Neural crest cell (in vitro differentiated cells): ENCODE results near the gene CCNB1IP1. TPM values are rescaled to one million over a fixed set of nuclear protein-coding genes. Genes with fewer than 3 reads are reported as not detected.
A peak's percentile ranks its signal among the peaks of the same experiment; 100 is the strongest.
"Not testable (repeated sequence)": the region's sequence is repeated elsewhere in the genome, so short reads cannot be mapped to it uniquely, and the experiment has no call there.

Experiments used
- DNase-seq: peaks from one replicate; pipeline ENCODE4 v3.0.0; 2021; ENCODE audit warnings: low read depth, mixed read lengths, low spot score
- H3K27ac Mint-ChIP-seq: one replicate; pipeline ENCODE4 v1.8.0; 2021; ENCODE audit warnings: mild to moderate bottlenecking, mixed read lengths; ENCODE audit not compliant: unreplicated experiment
- H3K27me3 Mint-ChIP-seq: 2 replicates; pipeline ENCODE4 v1.8.0; 2021; ENCODE audit warnings: low read depth, mild to moderate bottlenecking, mixed read lengths
- H3K36me3 Mint-ChIP-seq: 2 replicates; pipeline ENCODE4 v1.8.0; 2021; ENCODE audit warnings: low read depth, mild to moderate bottlenecking, mixed read lengths
- H3K4me1 Mint-ChIP-seq: 2 replicates; pipeline ENCODE4 v1.8.0; 2021; ENCODE audit warnings: mixed read lengths
- H3K4me3 Mint-ChIP-seq: one replicate; pipeline ENCODE4 v1.8.0; 2021; ENCODE audit warnings: mild to moderate bottlenecking, mixed read lengths
- H3K9me3 Mint-ChIP-seq: 2 replicates; pipeline ENCODE4 v1.8.0; 2021; ENCODE audit warnings: mixed read lengths
- total RNA-seq: library from RNA; stranded (reverse); gene quantifications from 2 replicates; pipeline ENCODE4 v1.2.1, GENCODE V29; 2021
- TF ChIP-seq, protein P1 (sequence below): fragments of 200-600 bp; sonication (generic); conservative IDR thresholded peaks from 2 replicates; pipeline ENCODE4 v1.5.0; 2021; ENCODE audit warnings: antibody characterized with exemption, mild to moderate bottlenecking

Gene CCNB1IP1
- total RNA-seq, 1 donor from 2014 or later: 127 TPM

DNA sequence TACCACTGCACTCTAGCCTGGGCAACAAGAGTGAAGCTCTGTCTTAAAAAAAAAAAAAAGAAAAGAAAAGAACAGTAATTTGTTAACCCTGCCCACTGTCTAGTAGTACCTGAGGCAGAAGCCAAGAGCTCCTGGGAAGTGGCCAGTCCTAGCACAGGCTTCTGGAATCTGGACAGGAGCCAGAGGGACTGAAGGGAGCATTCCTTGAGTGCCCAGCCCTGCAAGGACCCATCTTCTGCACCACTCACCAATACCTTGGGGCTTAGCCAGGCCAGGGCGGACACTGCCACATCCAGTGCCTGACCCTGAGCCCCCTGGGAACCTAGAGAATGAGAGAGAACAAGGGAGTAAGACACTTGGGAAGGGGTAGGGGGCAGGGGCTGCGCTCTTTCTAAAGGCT lies 44.1 kb upstream of the CCNB1IP1 start:
- TF ChIP-seq, protein P1, sequence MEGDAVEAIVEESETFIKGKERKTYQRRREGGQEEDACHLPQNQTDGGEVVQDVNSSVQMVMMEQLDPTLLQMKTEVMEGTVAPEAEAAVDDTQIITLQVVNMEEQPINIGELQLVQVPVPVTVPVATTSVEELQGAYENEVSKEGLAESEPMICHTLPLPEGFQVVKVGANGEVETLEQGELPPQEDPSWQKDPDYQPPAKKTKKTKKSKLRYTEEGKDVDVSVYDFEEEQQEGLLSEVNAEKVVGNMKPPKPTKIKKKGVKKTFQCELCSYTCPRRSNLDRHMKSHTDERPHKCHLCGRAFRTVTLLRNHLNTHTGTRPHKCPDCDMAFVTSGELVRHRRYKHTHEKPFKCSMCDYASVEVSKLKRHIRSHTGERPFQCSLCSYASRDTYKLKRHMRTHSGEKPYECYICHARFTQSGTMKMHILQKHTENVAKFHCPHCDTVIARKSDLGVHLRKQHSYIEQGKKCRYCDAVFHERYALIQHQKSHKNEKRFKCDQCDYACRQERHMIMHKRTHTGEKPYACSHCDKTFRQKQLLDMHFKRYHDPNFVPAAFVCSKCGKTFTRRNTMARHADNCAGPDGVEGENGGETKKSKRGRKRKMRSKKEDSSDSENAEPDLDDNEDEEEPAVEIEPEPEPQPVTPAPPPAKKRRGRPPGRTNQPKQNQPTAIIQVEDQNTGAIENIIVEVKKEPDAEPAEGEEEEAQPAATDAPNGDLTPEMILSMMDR: no peak
- Mint-ChIP-seq H3K4me3 (no peak overlapping the region), H3K27me3 (no peaks in the 10 kb centered on the region), H3K9me3 (no peaks in the 10 kb centered on the region), H3K27ac (no peak overlapping the region), H3K4me1 (no peaks in the 10 kb centered on the region), H3K36me3 (peaks cover 6% of the 10 kb centered on the region)
- DNase-seq: no peak

DNA sequence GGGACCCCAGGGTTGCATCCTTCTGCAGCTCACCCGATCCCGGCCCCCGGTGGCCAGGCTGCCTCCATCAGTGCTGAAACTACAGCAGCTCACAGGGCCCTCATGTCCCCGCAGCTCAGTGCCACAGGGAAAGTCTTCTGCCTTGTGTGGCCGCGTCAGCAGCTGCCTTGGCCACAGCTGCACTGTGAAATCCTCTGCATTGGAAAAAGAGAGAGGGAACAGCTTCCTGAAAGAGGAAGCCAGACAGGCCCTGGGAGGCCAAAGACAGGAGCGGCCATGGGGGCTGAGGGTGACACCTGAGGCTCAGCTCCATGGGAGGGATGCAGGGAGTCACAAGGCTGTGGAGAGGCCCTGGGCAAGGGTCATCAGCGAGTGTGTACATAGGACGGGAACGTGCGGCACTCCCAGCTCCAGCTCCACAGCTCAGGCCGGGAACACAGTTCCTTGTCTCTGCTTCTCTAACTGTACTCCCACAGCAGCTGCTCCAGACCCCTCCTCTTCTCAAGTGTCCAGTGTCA lies 43.1 kb upstream of the CCNB1IP1 start:
- TF ChIP-seq, protein P1: no peak
- Mint-ChIP-seq H3K27ac (peak overlapping the region; percentile 24), H3K4me1 (no peaks in the 10 kb centered on the region), H3K9me3 (no peaks in the 10 kb centered on the region), H3K27me3 (no peaks in the 10 kb centered on the region), H3K36me3 (peaks cover 11% of the 10 kb centered on the region), H3K4me3 (no peak overlapping the region)
- DNase-seq: no peak

DNA sequence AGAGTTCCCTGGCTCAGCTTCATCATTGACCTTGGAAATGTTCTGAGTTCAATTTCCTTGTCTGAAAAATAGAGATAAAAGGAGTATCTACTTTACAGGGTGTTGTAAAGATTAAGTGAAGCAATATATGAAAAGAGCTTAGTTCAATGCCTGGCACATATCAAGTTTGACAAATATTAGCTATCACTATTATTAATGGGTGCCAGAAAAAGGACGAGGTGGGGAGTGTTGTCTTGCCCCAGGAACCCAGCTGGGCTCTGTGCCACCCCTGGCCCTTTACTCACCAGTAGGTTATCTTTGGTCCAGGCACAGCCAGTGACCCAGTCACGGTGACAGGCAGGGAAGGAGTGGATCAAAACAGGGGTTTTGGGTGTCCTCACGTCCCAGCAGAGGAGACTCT lies 42.4 kb upstream of the CCNB1IP1 start:
- no peak overlapping the region for H3K4me3 Mint-ChIP-seq
- no peak overlapping the region for H3K27ac Mint-ChIP-seq
- peaks cover 14% of the 10 kb centered on the region for H3K36me3 Mint-ChIP-seq
- H3K27me3 Mint-ChIP-seq: no peaks in the 10 kb centered on the region
- H3K4me1 Mint-ChIP-seq: no peaks in the 10 kb centered on the region
- TF ChIP-seq, protein P1: no peak
- no peaks in the 10 kb centered on the region for H3K9me3 Mint-ChIP-seq
- DNase-seq: no peak

DNA sequence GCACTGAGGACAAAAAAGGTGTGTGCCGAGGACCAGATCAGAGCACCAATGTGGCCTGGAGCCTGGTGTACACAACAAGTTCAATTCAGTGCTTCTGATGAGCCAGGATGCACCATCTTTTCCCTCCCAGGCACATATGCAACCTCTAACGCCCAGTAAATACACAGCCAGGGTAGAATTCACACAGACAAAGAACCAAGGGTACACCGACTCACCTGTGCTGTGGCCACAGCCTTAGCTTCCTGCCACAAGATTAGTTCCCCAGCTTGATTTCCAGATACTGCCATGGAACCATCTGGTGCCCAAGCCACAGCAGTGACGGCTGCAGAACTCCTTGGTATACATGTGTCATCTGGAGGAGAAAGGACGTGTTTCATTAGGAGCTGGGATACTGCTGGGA lies 39.7 kb upstream of the CCNB1IP1 start:
- Mint-ChIP-seq H3K27ac (no peak overlapping the region), H3K9me3 (peaks cover 2% of the 10 kb centered on the region), H3K36me3 (peaks cover 27% of the 10 kb centered on the region), H3K4me3 (no peak overlapping the region), H3K4me1 (no peaks in the 10 kb centered on the region), H3K27me3 (no peaks in the 10 kb centered on the region)
- no peak for DNase-seq
- TF ChIP-seq, protein P1: no peak

DNA sequence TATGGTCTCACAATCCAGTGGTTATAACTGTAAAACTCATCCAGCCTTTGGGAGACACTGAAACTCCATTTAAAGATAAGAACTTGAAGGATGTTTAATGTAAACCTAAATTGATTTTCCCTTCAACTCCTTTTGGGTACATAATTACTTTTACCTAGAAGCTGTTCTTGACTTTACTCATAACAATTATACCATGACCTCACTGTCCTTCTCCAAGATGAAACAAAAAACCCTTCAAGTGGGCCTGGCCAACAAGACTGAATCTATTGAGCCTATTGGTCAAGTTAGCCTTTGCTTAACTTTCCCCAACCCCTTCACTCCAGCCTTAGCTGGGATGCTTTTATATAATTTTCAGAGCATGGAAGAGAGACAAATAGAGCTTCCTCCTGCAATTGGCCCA lies 32.8 kb upstream of the CCNB1IP1 start:
- Mint-ChIP-seq H3K36me3 (peaks cover 20% of the 10 kb centered on the region), H3K4me3 (no peak overlapping the region), H3K9me3 (peaks cover 2% of the 10 kb centered on the region), H3K27me3 (no peaks in the 10 kb centered on the region), H3K27ac (no peak overlapping the region), H3K4me1 (no peaks in the 10 kb centered on the region)
- no peak for DNase-seq
- TF ChIP-seq, protein P1: no peak

DNA sequence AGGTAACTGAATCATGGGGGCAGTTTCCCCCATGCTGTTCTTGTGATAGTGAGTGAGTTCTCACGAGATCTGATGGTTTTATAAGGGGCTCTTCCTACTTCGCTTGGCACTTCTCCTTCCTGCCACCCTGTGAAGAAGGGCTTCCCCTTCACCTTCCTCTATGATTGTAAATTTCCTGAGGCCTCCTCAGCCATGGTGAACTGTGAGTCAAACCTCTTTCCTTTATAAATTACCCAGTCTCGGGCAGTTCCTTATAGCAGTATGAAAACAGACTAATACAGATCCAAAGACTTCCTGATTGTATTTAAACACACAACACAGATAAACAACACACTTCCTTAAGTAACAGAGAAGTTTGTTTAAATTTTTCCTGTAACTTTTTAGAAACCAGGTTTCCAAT lies 25.4 kb upstream of the CCNB1IP1 start:
- H3K4me3 Mint-ChIP-seq: not testable (repeated sequence)

More for the DNA sequence above, 25.4 kb upstream of the CCNB1IP1 start:
- peaks cover 22% of the 10 kb centered on the region for H3K36me3 Mint-ChIP-seq
- H3K27ac Mint-ChIP-seq, H3K27me3 Mint-ChIP-seq, DNase-seq, H3K9me3 Mint-ChIP-seq, H3K4me1 Mint-ChIP-seq: not testable (repeated sequence)
